Thyroid gland (tissue), 4 donors: ENCODE data around the gene TAS2R60.
"Not testable (repeated sequence)": the region's sequence is repeated elsewhere in the genome, so short reads cannot be mapped to it uniquely, and the experiment has no call there.

Experiments
- CTCF ChIP-seq, 6 experiments: fragments of 200-600 bp in 3 of 6; fragments of 450-650 bp in 3 of 6; sonication (generic) in 3 of 6; IDR thresholded peaks; one replicate each; pipeline ENCODE4 v1.5.1; 2016 to 2019; ENCODE audit warnings: antibody characterized with exemption in 6 of 6, mild to moderate bottlenecking in 2 of 6, inconsistent platforms in 1 of 6, moderate library complexity in 1 of 6
- POLR2A ChIP-seq, 2 donors: fragments of 450-650 bp; IDR thresholded peaks; one replicate each; pipeline ENCODE4 v1.6.1; 2017; ENCODE audit warnings: antibody characterized with exemption in 2 of 2, mild to moderate bottlenecking in 2 of 2, moderate library complexity in 1 of 2

- TF ChIP-seq CTCF, POLR2A (IDR thresholded peaks at IDR 0.05): not testable (repeated sequence)
Observed at GRCh38 chr7:143486266-143486665, 43.0 kb downstream of the TAS2R60 start.
